ENCODE measurements around the gene TTBK1. TPM values are rescaled to one million over a fixed set of nuclear protein-coding genes. Genes with fewer than 3 reads are reported as not detected.

Gene TTBK1
- total RNA-seq, 1 donor from 2014 or later, result 1.7 TPM

DNA sequence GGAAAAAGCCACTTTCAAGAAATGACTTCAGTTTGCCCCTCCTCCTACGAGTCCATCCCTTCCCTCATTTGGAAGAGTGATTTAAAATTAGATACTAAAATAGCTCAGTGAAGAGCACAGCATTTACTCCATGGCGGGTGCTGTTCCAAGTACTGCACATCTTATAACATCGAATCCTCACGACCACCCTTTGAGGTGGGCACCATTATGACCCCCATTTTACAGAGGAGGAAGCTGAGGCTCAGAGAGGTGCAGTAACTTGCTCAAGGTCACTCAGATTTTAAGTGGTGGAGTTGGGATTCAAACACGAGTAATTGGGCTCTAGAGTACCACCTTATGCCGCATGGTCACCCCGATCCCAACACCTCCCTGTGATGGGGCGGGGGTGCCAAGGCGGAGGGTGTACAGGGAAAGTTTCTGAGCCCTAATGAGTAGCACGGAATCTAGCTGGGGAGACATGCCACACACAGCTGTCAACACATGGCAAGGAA lies 25.5 kb downstream of the TTBK1 start:
- TF ChIP-seq, protein P1, sequence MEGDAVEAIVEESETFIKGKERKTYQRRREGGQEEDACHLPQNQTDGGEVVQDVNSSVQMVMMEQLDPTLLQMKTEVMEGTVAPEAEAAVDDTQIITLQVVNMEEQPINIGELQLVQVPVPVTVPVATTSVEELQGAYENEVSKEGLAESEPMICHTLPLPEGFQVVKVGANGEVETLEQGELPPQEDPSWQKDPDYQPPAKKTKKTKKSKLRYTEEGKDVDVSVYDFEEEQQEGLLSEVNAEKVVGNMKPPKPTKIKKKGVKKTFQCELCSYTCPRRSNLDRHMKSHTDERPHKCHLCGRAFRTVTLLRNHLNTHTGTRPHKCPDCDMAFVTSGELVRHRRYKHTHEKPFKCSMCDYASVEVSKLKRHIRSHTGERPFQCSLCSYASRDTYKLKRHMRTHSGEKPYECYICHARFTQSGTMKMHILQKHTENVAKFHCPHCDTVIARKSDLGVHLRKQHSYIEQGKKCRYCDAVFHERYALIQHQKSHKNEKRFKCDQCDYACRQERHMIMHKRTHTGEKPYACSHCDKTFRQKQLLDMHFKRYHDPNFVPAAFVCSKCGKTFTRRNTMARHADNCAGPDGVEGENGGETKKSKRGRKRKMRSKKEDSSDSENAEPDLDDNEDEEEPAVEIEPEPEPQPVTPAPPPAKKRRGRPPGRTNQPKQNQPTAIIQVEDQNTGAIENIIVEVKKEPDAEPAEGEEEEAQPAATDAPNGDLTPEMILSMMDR (IDR thresholded peaks at IDR 0.05; ENCODE audit: unreplicated experiment), result no peak
- Mint-ChIP-seq H3K27me3 (peaks cover 84% of the 10 kb centered on the region), H3K9me3 (ENCODE audit: low read depth) (no peaks in the 10 kb centered on the region), H3K4me1 (ENCODE audit: low read depth) (peaks cover 17% of the 10 kb centered on the region), H3K36me3 (ENCODE audit: insufficient read depth) (no peaks in the 10 kb centered on the region), H3K27ac (no peak overlapping the region), H3K4me3 (ENCODE audit: low read depth) (no peak overlapping the region)
- no peak for DNase-seq (ENCODE audit: low spot score, unreplicated experiment)

DNA sequence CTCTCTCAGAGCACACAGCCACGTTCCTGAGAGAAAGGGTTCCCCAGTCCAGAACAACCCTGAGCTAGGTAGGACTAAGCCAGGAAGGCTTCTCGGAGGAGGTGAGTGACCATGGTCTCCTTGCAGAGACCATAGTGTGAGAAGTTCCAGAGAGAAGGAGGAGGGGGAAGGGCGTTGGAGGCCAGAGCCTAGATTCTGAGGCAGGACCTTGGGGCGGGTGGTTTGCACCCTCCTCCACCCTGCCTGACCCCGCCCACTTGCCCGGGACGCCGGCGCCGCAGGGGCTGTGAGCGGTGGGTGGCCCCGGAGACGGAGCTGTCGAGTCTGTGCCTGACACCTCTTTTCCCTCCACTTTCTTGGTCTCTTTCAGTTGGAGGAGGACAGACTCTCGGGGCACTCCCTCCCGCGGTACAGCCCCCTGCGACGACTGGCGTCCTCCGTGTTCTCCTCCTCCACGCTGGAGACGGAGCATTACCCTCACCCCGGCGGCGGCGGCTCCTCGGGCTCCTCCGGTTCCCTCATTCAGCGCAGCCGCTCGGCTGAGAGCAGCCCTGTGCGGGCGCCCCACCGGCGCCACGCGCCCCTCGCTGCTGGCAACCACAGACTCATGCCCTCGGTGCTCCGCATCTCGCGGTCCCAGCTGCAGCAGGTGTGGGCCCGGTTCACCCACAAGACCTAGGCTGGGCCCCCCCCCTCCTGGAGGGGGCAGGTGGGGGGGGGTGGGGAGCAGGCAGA lies 26.2 kb downstream of the TTBK1 start:
- Mint-ChIP-seq H3K36me3 (ENCODE audit: insufficient read depth) (no peaks in the 10 kb centered on the region), H3K27ac (no peak overlapping the region), H3K4me1 (ENCODE audit: low read depth) (peaks cover 17% of the 10 kb centered on the region), H3K9me3 (ENCODE audit: low read depth) (no peaks in the 10 kb centered on the region), H3K27me3 (peaks cover 87% of the 10 kb centered on the region), H3K4me3 (ENCODE audit: low read depth) (no peak overlapping the region)
- TF ChIP-seq, protein P1 (IDR thresholded peaks at IDR 0.05; ENCODE audit: unreplicated experiment), result no peak
- DNase-seq (ENCODE audit: low spot score, unreplicated experiment), result no peak

GRCh38 chr6:43271103-43271815 lies 28.0 kb downstream of the TTBK1 start:
- H3K4me1 Mint-ChIP-seq (ENCODE audit: low read depth), result peaks cover 23% of the 10 kb centered on the region
- no peak for DNase-seq (ENCODE audit: low spot score, unreplicated experiment)
- TF ChIP-seq, protein P1 (IDR thresholded peaks at IDR 0.05; ENCODE audit: unreplicated experiment), result no peak
- no peaks in the 10 kb centered on the region for H3K36me3 Mint-ChIP-seq (ENCODE audit: insufficient read depth)
- H3K4me3 Mint-ChIP-seq (ENCODE audit: low read depth), result no peak overlapping the region
- no peaks in the 10 kb centered on the region for H3K9me3 Mint-ChIP-seq (ENCODE audit: low read depth)
- H3K27ac Mint-ChIP-seq, result no peak overlapping the region
- peaks cover 80% of the 10 kb centered on the region for H3K27me3 Mint-ChIP-seq

DNA sequence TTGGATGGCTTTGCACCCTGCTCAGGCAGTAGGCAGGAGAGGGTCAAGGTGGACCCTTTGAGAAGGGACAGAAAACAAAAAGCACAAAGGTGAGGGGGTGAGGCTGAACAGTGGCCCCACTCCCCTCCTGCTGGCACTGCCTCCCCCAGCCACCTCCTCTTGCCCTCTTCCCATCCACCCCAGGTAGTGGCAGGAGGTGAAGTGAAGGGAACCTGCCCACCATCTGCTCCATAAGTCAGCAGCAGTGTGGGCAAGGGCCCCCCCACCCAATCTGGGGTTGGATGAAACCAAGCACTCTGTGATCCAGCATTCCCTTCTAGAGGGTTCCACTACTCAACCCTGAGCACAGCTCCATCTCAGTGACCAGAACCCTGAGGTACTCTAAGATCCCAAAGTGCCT lies 28.7 kb downstream of the TTBK1 start:
- H3K9me3 Mint-ChIP-seq (ENCODE audit: low read depth), result no peaks in the 10 kb centered on the region
- DNase-seq (ENCODE audit: low spot score, unreplicated experiment), result no peak
- H3K4me3 Mint-ChIP-seq (ENCODE audit: low read depth), result no peak overlapping the region
- H3K36me3 Mint-ChIP-seq (ENCODE audit: insufficient read depth), result no peaks in the 10 kb centered on the region
- peaks cover 22% of the 10 kb centered on the region for H3K4me1 Mint-ChIP-seq (ENCODE audit: low read depth)
- peaks cover 83% of the 10 kb centered on the region for H3K27me3 Mint-ChIP-seq
- TF ChIP-seq, protein P1 (IDR thresholded peaks at IDR 0.05; ENCODE audit: unreplicated experiment), result no peak
- H3K27ac Mint-ChIP-seq, result no peak overlapping the region

DNA sequence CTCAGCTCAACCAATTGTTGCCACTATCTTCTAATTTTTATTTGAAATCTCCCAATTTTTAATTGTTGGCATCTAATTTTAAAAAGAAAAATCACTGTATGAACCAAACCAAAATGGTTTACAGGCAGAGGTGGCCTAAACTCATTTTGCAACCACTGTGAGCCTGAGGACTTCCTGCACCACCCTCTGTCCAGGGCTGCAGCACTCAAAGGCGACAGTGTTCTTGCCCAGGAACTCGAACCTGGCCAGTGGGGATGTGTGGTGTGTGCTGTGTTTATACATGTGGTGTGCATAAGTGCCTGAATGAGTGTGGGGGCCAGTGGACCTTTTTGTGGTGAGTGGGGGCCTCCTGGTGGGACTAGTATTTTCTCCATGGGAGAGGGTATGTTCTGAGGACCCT lies 30.4 kb downstream of the TTBK1 start:
- DNase-seq (ENCODE audit: low spot score, unreplicated experiment), result no peak
- TF ChIP-seq, protein P1 (IDR thresholded peaks at IDR 0.05; ENCODE audit: unreplicated experiment), result no peak
- H3K4me1 Mint-ChIP-seq (ENCODE audit: low read depth), result peaks cover 11% of the 10 kb centered on the region
- H3K9me3 Mint-ChIP-seq (ENCODE audit: low read depth), result no peaks in the 10 kb centered on the region
- H3K27ac Mint-ChIP-seq, result no peak overlapping the region
- peaks cover 83% of the 10 kb centered on the region for H3K27me3 Mint-ChIP-seq
- no peaks in the 10 kb centered on the region for H3K36me3 Mint-ChIP-seq (ENCODE audit: insufficient read depth)
- no peak overlapping the region for H3K4me3 Mint-ChIP-seq (ENCODE audit: low read depth)

Measured in progenitor cell of endocrine pancreas (in vitro differentiated cells).